H1 (cell line): ENCODE data around the gene CAMK2D. TPM values are rescaled to one million over a fixed set of nuclear protein-coding genes. Genes with fewer than 3 reads are reported as not detected.

Experiments
- FOSL1 ChIP-seq: IDR thresholded peaks from 2 replicates; pipeline ENCODE4 v1.6.1; 2011; ENCODE audit warnings: mild to moderate bottlenecking, low read depth, low read length, moderate library complexity; ENCODE audit not compliant: insufficient read depth
- GABPA ChIP-seq: IDR thresholded peaks from 2 replicates; pipeline ENCODE4 v1.6.1; 2011; ENCODE audit warnings: mild to moderate bottlenecking, low read length, moderate library complexity, borderline replicate concordance; ENCODE audit not compliant: insufficient read depth
- PHF8 ChIP-seq: fragments of 200-600 bp; sonication (generic); conservative IDR thresholded peaks from 2 replicates; pipeline ENCODE4 v1.7.1; 2012; ENCODE audit warnings: low read depth, mild to moderate bottlenecking, inconsistent platforms, low read length, moderate library complexity
- POLR2A ChIP-seq, 2 experiments: IDR thresholded peaks; 1 replicate in 1 of 2; 2 replicates in 1 of 2; pipeline ENCODE4 v1.6.1; 2011; ENCODE audit warnings: low read depth in 2 of 2, low read length in 2 of 2, mild to moderate bottlenecking in 2 of 2; ENCODE audit errors: control extremely low read depth in 1 of 2
- SRF ChIP-seq: IDR thresholded peaks from 2 replicates; pipeline ENCODE4 v1.6.1; 2011; ENCODE audit warnings: mild to moderate bottlenecking, low read depth, low read length, moderate library complexity
- ZNF274 ChIP-seq: IDR thresholded peaks from 2 replicates; pipeline ENCODE4 v1.7.0; 2012; ENCODE audit warnings: low read length, borderline replicate concordance; ENCODE audit errors: extremely low read depth
- polyA plus RNA-seq, 7 experiments: library from polyadenylated mRNA; depleted of rRNA in 3 of 7; stranded (reverse) in 5 of 7; unstranded in 2 of 7; fragments of >200 nt in 5 of 7; fragments of 200-250 nt in 2 of 7; gene quantifications; 1 replicate in 5 of 7; 2 replicates in 1 of 7; 4 replicates in 1 of 7; pipeline versions ENCODE4 v1.2.1 to v1.2.3, GENCODE V29; 2011 to 2013; ENCODE audit warnings: missing spikeins in 2 of 7, mixed read lengths in 2 of 7
- total RNA-seq: library from RNA; stranded (reverse); fragmentation: NEBNext Ultra II Directional; extraction: Animal tissue kit (Norgen Biotek cat#: 25700); gene quantifications from 2 replicates; pipeline ENCODE4 v1.2.1, GENCODE V29; 2021
- TF ChIP-seq, protein P1 (sequence below): fragments of 300-600 bp; sonication (generic); IDR thresholded peaks from 2 replicates; pipeline ENCODE4 v1.7.1; 2012; ENCODE audit warnings: low read length, moderate library complexity, mild to moderate bottlenecking, inconsistent platforms; ENCODE audit not compliant: insufficient replicate concordance
- TF ChIP-seq, protein P2 (sequence below): IDR thresholded peaks from 2 replicates; pipeline ENCODE4 v1.6.1; 2012; ENCODE audit warnings: low read length, inconsistent platforms
- TF ChIP-seq, protein P3 (sequence below): IDR thresholded peaks from 2 replicates; pipeline ENCODE4 v1.6.1; 2011; ENCODE audit warnings: low read length, improper control_type of control experiment

CAMK2D gene
- total and polyA plus RNA-seq, 2 of the 8 experiments (the other 6 are each of a cell fraction or from before 2014, with no cell fraction given): 3.2 to 7.0 TPM

DNA sequence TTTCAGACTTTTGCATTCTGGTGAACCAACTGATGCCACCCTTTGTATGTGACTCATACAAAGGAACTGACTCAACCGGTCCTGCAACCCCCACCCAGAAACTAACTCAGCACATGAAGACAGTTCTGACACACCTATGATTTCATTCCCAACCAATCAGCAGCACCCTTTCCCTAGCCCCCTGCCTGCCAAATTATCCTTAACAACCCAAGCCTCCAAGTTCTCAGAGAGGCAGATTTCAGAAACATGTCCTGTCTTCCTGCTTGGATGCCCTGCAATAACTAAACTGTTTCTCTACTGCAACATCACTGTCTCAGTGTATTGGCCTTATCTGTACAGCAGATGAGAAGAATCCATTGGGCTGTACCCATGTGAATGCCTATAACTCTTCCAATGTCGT, 284.7 kb downstream of the CAMK2D start (continued):
- TF ChIP-seq, protein P1, sequence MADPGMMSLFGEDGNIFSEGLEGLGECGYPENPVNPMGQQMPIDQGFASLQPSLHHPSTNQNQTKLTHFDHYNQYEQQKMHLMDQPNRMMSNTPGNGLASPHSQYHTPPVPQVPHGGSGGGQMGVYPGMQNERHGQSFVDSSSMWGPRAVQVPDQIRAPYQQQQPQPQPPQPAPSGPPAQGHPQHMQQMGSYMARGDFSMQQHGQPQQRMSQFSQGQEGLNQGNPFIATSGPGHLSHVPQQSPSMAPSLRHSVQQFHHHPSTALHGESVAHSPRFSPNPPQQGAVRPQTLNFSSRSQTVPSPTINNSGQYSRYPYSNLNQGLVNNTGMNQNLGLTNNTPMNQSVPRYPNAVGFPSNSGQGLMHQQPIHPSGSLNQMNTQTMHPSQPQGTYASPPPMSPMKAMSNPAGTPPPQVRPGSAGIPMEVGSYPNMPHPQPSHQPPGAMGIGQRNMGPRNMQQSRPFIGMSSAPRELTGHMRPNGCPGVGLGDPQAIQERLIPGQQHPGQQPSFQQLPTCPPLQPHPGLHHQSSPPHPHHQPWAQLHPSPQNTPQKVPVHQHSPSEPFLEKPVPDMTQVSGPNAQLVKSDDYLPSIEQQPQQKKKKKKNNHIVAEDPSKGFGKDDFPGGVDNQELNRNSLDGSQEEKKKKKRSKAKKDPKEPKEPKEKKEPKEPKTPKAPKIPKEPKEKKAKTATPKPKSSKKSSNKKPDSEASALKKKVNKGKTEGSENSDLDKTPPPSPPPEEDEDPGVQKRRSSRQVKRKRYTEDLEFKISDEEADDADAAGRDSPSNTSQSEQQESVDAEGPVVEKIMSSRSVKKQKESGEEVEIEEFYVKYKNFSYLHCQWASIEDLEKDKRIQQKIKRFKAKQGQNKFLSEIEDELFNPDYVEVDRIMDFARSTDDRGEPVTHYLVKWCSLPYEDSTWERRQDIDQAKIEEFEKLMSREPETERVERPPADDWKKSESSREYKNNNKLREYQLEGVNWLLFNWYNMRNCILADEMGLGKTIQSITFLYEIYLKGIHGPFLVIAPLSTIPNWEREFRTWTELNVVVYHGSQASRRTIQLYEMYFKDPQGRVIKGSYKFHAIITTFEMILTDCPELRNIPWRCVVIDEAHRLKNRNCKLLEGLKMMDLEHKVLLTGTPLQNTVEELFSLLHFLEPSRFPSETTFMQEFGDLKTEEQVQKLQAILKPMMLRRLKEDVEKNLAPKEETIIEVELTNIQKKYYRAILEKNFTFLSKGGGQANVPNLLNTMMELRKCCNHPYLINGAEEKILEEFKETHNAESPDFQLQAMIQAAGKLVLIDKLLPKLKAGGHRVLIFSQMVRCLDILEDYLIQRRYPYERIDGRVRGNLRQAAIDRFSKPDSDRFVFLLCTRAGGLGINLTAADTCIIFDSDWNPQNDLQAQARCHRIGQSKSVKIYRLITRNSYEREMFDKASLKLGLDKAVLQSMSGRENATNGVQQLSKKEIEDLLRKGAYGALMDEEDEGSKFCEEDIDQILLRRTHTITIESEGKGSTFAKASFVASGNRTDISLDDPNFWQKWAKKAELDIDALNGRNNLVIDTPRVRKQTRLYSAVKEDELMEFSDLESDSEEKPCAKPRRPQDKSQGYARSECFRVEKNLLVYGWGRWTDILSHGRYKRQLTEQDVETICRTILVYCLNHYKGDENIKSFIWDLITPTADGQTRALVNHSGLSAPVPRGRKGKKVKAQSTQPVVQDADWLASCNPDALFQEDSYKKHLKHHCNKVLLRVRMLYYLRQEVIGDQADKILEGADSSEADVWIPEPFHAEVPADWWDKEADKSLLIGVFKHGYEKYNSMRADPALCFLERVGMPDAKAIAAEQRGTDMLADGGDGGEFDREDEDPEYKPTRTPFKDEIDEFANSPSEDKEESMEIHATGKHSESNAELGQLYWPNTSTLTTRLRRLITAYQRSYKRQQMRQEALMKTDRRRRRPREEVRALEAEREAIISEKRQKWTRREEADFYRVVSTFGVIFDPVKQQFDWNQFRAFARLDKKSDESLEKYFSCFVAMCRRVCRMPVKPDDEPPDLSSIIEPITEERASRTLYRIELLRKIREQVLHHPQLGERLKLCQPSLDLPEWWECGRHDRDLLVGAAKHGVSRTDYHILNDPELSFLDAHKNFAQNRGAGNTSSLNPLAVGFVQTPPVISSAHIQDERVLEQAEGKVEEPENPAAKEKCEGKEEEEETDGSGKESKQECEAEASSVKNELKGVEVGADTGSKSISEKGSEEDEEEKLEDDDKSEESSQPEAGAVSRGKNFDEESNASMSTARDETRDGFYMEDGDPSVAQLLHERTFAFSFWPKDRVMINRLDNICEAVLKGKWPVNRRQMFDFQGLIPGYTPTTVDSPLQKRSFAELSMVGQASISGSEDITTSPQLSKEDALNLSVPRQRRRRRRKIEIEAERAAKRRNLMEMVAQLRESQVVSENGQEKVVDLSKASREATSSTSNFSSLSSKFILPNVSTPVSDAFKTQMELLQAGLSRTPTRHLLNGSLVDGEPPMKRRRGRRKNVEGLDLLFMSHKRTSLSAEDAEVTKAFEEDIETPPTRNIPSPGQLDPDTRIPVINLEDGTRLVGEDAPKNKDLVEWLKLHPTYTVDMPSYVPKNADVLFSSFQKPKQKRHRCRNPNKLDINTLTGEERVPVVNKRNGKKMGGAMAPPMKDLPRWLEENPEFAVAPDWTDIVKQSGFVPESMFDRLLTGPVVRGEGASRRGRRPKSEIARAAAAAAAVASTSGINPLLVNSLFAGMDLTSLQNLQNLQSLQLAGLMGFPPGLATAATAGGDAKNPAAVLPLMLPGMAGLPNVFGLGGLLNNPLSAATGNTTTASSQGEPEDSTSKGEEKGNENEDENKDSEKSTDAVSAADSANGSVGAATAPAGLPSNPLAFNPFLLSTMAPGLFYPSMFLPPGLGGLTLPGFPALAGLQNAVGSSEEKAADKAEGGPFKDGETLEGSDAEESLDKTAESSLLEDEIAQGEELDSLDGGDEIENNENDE: no peak
- TF ChIP-seq, protein P2, sequence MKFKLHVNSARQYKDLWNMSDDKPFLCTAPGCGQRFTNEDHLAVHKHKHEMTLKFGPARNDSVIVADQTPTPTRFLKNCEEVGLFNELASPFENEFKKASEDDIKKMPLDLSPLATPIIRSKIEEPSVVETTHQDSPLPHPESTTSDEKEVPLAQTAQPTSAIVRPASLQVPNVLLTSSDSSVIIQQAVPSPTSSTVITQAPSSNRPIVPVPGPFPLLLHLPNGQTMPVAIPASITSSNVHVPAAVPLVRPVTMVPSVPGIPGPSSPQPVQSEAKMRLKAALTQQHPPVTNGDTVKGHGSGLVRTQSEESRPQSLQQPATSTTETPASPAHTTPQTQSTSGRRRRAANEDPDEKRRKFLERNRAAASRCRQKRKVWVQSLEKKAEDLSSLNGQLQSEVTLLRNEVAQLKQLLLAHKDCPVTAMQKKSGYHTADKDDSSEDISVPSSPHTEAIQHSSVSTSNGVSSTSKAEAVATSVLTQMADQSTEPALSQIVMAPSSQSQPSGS: no peak
- no peak for TF ChIP-seq GABPA
- TF ChIP-seq ZNF274: no peak
- TF ChIP-seq FOSL1: no peak
- no peak for TF ChIP-seq PHF8
- TF ChIP-seq POLR2A (IDR thresholded peaks at IDR 0.05; ENCODE audit: control extremely low read depth in 1 of 2, low read depth in 2 of 2, low read length in 2 of 2): no peak
- no peak for TF ChIP-seq SRF
- TF ChIP-seq, protein P3, sequence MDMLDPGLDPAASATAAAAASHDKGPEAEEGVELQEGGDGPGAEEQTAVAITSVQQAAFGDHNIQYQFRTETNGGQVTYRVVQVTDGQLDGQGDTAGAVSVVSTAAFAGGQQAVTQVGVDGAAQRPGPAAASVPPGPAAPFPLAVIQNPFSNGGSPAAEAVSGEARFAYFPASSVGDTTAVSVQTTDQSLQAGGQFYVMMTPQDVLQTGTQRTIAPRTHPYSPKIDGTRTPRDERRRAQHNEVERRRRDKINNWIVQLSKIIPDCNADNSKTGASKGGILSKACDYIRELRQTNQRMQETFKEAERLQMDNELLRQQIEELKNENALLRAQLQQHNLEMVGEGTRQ: no peak
